ENCODE measurements around the gene HOXD12.

Gene HOXD12

GRCh38 chr2:176122683-176123410 lies 23.3 kb downstream of the HOXD12 start, which contains the start of gene HOXD9:
HOXD9 (plus strand) TSS chr2:176122719; CDS start chr2:176122769, 50 bp downstream.
- no peak for DNase-seq

GRCh38 chr2:176123411-176124109 lies 24.0 kb downstream of the HOXD12 start:
- no peak for DNase-seq

- no peak for DNase-seq
Observed at GRCh38 chr2:176124110-176124946, 24.7 kb downstream of the HOXD12 start.

GRCh38 chr2:176124947-176125771 lies 25.6 kb downstream of the HOXD12 start:
- DNase-seq = no peak

GRCh38 chr2:176125772-176126054 lies 26.1 kb downstream of the HOXD12 start:
- no peak for DNase-seq

GRCh38 chr2:176126929-176127773 lies 27.6 kb downstream of the HOXD12 start:
- peak; percentile 87 for DNase-seq

GRCh38 chr2:176127774-176128072 lies 28.1 kb downstream of the HOXD12 start:
- no peak for DNase-seq

GRCh38 chr2:176128172-176128981 lies 28.8 kb downstream of the HOXD12 start:
- DNase-seq = no peak

- DNase-seq = no peak
Observed at GRCh38 chr2:176128982-176129796, 29.6 kb downstream of the HOXD12 start, which contains the start of gene HOXD8. HOXD8 (plus strand) TSS chr2:176129705; CDS start chr2:176130367, 662 bp downstream.

GRCh38 chr2:176129813-176130146 lies 30.2 kb downstream of the HOXD12 start:
- DNase-seq = no peak

- no peak for DNase-seq
Observed at GRCh38 chr2:176130147-176130956, 30.8 kb downstream of the HOXD12 start.

- no peak for DNase-seq
Observed at GRCh38 chr2:176130957-176131847, 31.6 kb downstream of the HOXD12 start.

GRCh38 chr2:176131848-176132158 lies 32.2 kb downstream of the HOXD12 start:
- DNase-seq = no peak

- DNase-seq = no peak
Observed at GRCh38 chr2:176132205-176133171, 32.9 kb downstream of the HOXD12 start.

GRCh38 chr2:176133389-176133788 lies 33.8 kb downstream of the HOXD12 start:
- DNase-seq = no peak

- DNase-seq = no peak
Observed at GRCh38 chr2:176134035-176134434, 34.4 kb downstream of the HOXD12 start.

GRCh38 chr2:176135035-176135440 lies 35.4 kb downstream of the HOXD12 start:
- no peak for DNase-seq
